ENCODE data around the gene SLC35F1. TPM values are rescaled to one million over a fixed set of nuclear protein-coding genes. Genes with fewer than 3 reads are reported as not detected.

SLC35F1 gene
- total and polyA plus RNA-seq, 2 donors (not counting 1 experiment from before 2014, with no cell fraction given), result 0.09 to 0.17 TPM

- Histone ChIP-seq H3K4me1 (ENCODE audit: control insufficient read depth, extremely low read depth, insufficient read depth, low read length) (no peaks in the 10 kb centered on the region), H3K27ac (ENCODE audit: insufficient read depth, low read length) (no peak overlapping the region), H3K4me3 (replicated peaks in 1 of 4; ENCODE audit: control extremely low read depth in 1 of 4, insufficient read depth in 1 of 4, low read depth in 3 of 4, low read length in 4 of 4) (no peak overlapping the region), H3K36me3 (ENCODE audit: control insufficient read depth, insufficient read depth, low read length) (no peaks in the 10 kb centered on the region), H2AFZ (ENCODE audit: low read length) (no peak overlapping the region), H4K20me1 (ENCODE audit: control insufficient read depth, extremely low read depth, insufficient read depth, low read length) (no peaks in the 10 kb centered on the region), H3K27me3 (ENCODE audit: control insufficient read depth, insufficient read depth, low read length) (no peaks in the 10 kb centered on the region), H3K9me3 (ENCODE audit: control insufficient read depth, insufficient read depth, low read depth, low read length) (no peaks in the 10 kb centered on the region), H3K9ac (ENCODE audit: insufficient read depth, low read length) (no peak overlapping the region), H3K79me2 (ENCODE audit: control insufficient read depth, insufficient read depth, low read length) (no peaks in the 10 kb centered on the region), H3K4me2 (ENCODE audit: extremely low read depth, insufficient read depth, low read length) (no peak overlapping the region)
- DNase-seq (ENCODE audit: low read depth in 2 of 2), result no peak
- TF ChIP-seq CTCF (conservative IDR thresholded peaks at IDR 0.05 in 1 of 2, IDR thresholded peaks at IDR 0.05 in 1 of 2; ENCODE audit: low read depth in 1 of 2, low read length in 2 of 2) (no peak), EZH2 (IDR thresholded peaks at IDR 0.05; ENCODE audit: low read length, missing control alignments) (no peak)
These were observed 221.7 kb downstream of the SLC35F1 start for GRCh38 chr6:118128755-118129154.

GRCh38 chr6:118134206-118134605 is 227.1 kb downstream of the SLC35F1 start:
- no peaks in the 10 kb centered on the region for H3K36me3 ChIP-seq (ENCODE audit: control insufficient read depth, insufficient read depth, low read length)
- H3K9me3 ChIP-seq (ENCODE audit: control insufficient read depth, insufficient read depth, low read depth, low read length), result no peaks in the 10 kb centered on the region
- H3K79me2 ChIP-seq (ENCODE audit: control insufficient read depth, insufficient read depth, low read length), result no peaks in the 10 kb centered on the region
- H4K20me1 ChIP-seq (ENCODE audit: control insufficient read depth, extremely low read depth, insufficient read depth, low read length), result no peaks in the 10 kb centered on the region
- no peak overlapping the region for H2AFZ ChIP-seq (ENCODE audit: low read length)
- H3K27me3 ChIP-seq (ENCODE audit: control insufficient read depth, insufficient read depth, low read length), result no peaks in the 10 kb centered on the region
- H3K4me1 ChIP-seq (ENCODE audit: control insufficient read depth, extremely low read depth, insufficient read depth, low read length), result no peaks in the 10 kb centered on the region
- no peak for TF ChIP-seq EZH2 (IDR thresholded peaks at IDR 0.05; ENCODE audit: low read length, missing control alignments)
- no peak for TF ChIP-seq CTCF (conservative IDR thresholded peaks at IDR 0.05 in 1 of 2, IDR thresholded peaks at IDR 0.05 in 1 of 2; ENCODE audit: low read depth in 1 of 2, low read length in 2 of 2)
- H3K4me2 ChIP-seq (ENCODE audit: extremely low read depth, insufficient read depth, low read length), result no peak overlapping the region
- DNase-seq (ENCODE audit: low read depth in 2 of 2), result peak; percentile 1 to 4
- H3K27ac ChIP-seq (ENCODE audit: insufficient read depth, low read length), result no peak overlapping the region
- no peak overlapping the region for H3K9ac ChIP-seq (ENCODE audit: insufficient read depth, low read length)
- no peak overlapping the region for H3K4me3 ChIP-seq (replicated peaks in 1 of 4; ENCODE audit: control extremely low read depth in 1 of 4, insufficient read depth in 1 of 4, low read depth in 3 of 4, low read length in 4 of 4)

GRCh38 chr6:118134736-118135135 is 227.7 kb downstream of the SLC35F1 start:
- Histone ChIP-seq H3K27ac (ENCODE audit: insufficient read depth, low read length) (no peak overlapping the region), H3K36me3 (ENCODE audit: control insufficient read depth, insufficient read depth, low read length) (no peaks in the 10 kb centered on the region)

More at GRCh38 chr6:118134736-118135135, 227.7 kb downstream of the SLC35F1 start:
- Histone ChIP-seq H3K4me3 (replicated peaks in 1 of 4; ENCODE audit: control extremely low read depth in 1 of 4, insufficient read depth in 1 of 4, low read depth in 3 of 4, low read length in 4 of 4) (no peak overlapping the region), H3K9me3 (ENCODE audit: control insufficient read depth, insufficient read depth, low read depth, low read length) (no peaks in the 10 kb centered on the region), H3K79me2 (ENCODE audit: control insufficient read depth, insufficient read depth, low read length) (no peaks in the 10 kb centered on the region), H3K4me1 (ENCODE audit: control insufficient read depth, extremely low read depth, insufficient read depth, low read length) (no peaks in the 10 kb centered on the region), H3K27me3 (ENCODE audit: control insufficient read depth, insufficient read depth, low read length) (no peaks in the 10 kb centered on the region), H4K20me1 (ENCODE audit: control insufficient read depth, extremely low read depth, insufficient read depth, low read length) (no peaks in the 10 kb centered on the region), H3K4me2 (ENCODE audit: extremely low read depth, insufficient read depth, low read length) (no peak overlapping the region), H2AFZ (ENCODE audit: low read length) (no peak overlapping the region), H3K9ac (ENCODE audit: insufficient read depth, low read length) (no peak overlapping the region)
- peak in 1 of 2 donors; percentile 16 for DNase-seq (ENCODE audit: low read depth in 2 of 2)
- TF ChIP-seq CTCF (conservative IDR thresholded peaks at IDR 0.05 in 1 of 2, IDR thresholded peaks at IDR 0.05 in 1 of 2; ENCODE audit: low read depth in 1 of 2, low read length in 2 of 2) (no peak), EZH2 (IDR thresholded peaks at IDR 0.05; ENCODE audit: low read length, missing control alignments) (no peak)
